HG03045 (cell line): ENCODE data around the gene NOS1.
"Not testable (repeated sequence)": the region's sequence is repeated elsewhere in the genome, so short reads cannot be mapped to it uniquely, and the experiment has no call there.

Source experiments
- ATAC-seq: cut with Tn5 transposase; IDR thresholded peaks from one replicate; pipeline ENCODE4 v1.9.1; 2021; ENCODE audit warnings: mild to moderate bottlenecking, moderate library complexity; ENCODE audit not compliant: unreplicated experiment

NOS1 gene

DNA sequence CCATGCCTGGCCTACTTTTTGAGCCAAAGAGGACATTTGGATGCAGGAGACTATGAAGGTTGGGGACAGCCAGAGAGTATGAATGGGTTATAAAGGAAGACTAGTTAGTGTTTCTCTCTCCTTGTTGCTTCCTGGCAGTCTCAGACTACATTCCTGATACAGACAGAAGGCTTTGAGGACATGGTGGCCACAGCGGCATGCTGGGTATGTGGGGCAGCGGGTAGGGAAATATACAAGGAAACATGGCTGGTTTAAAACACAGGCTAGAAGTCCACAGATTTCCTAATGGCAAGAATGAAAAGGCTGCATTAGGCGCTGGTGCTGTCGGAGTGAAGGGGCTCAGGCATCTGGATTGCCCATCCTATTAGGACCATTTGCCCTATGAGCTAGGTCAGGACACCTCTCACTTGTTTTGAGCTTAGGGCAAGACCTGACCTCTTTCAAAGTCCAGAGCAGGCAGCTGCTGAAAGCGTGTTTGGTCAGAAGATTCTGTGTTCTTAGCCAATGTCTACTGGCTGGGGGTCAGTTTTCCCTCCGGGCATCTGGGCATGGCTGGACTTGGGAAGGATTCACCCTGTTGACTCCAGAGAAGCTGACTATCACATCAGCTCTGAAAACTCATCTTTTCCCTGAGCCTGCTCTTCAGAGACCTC lies 151.0 kb downstream of the NOS1 start:
- no peak for ATAC-seq

DNA sequence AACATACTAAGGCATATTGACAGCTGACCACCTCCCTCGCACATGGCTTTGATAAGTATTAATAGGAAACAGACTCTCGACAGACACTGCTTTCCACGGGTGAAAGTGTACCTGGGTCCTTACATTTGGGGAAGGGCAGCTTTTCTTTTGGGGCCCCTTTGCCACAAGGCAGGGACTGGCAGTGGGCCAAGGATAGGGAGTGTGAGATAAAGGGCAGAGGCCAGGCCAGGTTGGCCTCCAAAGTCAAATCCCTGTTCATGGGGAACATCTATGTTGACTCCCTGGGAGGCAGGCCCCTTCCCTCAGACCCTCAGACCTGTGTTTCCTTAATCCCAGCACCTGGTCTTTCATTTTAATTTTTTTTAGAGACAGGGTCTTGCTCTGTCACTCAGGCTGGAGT lies 151.8 kb downstream of the NOS1 start:
- no peak for ATAC-seq

DNA sequence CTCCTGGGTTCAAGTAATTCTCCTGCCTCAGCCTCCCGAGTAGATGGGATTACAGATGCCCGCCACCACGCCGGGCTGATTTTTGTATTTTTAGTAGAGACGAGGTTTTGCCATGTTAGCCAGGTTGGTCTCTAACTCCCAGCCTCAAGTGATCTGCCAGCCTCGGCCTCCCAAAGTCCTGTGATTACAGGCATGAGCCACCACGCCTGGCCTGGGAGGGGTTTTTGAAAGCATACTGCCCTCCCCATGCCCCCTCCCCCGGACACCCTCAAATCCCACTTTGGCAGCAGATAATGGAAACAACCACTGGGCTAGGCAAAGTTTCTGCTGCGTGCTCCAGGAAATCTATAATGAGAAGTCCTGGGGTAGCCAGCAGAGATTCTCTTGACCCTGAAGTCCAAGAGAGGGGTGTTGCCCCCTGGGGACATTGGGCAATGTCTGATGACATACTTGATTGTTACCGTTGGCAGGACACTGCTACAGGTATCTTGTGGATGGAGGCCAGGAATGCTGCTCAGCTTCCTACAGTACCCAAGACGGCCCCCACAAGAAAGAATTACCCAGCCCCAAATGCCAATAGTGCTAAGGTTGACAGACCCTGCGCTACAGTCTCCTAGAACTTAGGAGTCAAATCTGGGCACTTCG lies 152.5 kb downstream of the NOS1 start:
- ATAC-seq = no peak

DNA sequence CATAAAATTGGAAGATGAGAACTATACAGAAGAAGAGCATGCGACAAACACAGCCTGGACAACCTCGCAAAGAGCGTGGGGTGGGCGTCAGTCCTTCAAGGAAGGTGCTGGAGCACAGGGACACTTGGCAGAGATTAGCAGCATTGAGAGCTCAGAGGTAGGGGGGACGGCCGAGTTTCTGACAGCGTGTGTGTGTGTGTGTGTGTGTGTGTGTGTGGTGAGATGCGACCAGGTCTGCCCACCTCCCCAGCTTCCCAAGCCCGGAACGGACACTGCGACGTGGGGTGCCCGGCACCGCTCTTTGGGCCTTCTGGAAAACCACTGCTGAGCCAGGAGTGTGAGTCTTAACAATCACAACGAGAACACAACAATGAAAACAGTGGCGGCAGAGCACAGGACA lies 153.2 kb downstream of the NOS1 start:
- no peak for ATAC-seq

DNA sequence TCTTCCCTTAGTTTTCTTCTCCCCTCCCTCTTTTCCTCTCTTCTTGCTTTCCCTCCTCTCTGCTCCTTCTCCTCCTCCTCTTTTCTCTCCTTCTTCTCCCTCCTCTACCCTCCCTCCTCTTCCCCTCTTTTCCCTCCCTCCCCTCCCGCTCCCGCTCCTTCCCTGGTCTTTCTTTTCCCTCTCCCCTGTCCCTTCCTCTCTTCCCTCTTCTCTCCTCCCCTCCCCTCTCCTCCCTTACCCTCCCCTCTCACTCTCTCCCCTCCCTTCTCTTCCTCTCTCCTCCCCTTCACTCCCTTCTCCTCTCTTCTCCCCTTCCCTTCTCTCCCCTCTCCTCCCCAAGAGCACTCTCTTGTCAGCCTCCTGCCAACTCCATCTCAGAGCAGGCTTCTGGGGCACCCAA lies 153.8 kb downstream of the NOS1 start:
- ATAC-seq = no peak

DNA sequence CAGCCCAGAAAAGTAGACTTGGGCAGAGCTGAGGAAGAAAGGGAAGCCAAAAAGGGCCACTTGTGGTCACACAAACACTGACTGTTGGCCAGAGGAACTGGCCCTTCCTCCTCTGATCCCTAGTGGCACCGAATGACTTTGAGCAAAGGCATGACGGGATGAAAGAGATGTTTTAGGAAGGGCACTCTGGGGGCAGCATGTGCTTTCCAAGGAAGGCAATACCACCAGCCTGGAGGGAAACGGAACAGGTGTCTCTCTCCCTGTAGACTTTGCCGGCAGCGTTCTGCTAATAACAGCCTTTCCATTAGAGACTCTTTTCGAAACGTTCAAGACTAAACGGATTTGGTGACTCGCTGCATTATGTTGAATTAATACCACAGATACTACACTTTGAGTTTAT lies 158.9 kb downstream of the NOS1 start:
- ATAC-seq = no peak

DNA sequence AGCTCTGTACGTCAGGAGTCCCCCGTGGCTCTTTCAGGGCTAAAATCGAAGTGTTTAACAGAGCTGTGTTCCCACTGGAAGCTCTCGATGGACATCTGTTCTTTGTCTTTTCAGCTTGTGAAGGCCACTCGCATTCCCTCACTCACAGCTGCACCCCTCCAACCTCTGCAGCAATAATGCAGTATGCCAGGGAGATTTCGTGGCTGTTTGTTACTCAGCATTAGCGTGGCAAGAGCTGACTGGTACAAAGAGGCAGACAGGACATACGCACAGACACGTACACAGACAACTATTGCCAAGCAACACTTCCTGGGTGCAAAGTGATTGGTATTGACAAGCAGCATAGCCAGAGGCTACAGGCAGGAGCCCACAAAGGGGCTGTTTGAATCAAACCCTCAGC lies 159.4 kb downstream of the NOS1 start:
- ATAC-seq = no peak

DNA sequence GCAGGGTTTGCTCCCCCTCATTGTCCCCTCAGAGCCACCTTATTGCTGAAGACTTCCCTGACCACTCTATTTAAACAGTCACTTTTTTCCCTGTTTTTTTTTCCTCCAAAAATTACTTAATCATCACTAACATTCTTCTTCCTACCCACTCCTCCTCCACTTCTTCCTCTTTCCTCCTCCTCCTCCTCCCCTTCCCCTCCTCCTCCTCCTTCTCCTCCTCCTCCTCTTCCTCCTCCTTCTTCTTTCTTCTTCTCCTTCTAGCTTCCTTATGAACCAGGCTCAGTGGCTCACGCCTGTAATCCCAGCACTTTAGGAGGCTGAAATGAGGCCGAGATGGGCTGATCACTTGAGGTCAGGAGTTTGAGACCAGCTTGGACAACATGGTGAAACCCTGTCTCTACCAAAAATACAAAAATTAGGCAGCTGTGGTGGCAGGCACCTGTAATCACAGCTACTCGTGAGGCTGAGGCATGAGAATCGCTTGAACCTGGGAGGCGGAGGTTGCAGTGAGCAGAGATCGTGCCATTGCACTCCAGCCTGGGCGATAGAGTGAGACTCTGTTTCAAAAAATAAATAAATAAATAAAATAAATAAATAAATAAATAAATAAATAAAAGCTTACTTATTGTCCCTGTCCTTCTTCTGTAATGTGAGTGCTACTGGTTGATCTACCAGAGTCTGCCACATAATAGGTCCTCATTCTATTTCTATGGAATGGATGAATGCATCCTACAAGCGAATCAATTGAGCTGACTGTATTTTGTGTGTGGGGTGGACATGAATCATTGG lies 161.3 kb downstream of the NOS1 start:
- not testable (repeated sequence) for ATAC-seq

GRCh38 chr12:117196334-117196733 lies 165.1 kb downstream of the NOS1 start:
- not testable (repeated sequence) for ATAC-seq

DNA sequence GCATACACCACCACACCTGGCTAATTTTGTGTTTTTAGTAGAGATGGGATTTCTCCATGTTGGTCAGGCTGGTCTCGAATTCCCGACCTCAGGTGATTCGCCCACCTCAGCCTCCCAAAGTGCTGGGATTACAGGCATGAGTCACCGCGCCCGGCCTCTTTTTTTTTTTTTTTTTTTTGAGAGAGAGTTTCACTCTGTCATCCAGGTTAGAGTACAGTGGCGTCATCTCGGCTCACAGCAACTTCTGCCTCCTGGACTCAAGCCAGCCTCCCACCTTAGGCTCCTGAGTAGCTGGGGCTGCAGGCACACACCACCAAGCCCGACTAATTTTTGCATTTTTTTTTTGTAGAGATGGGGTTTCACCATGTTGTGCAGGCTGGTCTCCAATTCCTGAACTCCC lies 166.4 kb downstream of the NOS1 start:
- not testable (repeated sequence) for ATAC-seq

GRCh38 chr12:117193903-117194302 lies 167.5 kb downstream of the NOS1 start:
- ATAC-seq = no peak

- ATAC-seq = not testable (repeated sequence)
Measured at GRCh38 chr12:117192581-117192980, 168.8 kb downstream of the NOS1 start.

DNA sequence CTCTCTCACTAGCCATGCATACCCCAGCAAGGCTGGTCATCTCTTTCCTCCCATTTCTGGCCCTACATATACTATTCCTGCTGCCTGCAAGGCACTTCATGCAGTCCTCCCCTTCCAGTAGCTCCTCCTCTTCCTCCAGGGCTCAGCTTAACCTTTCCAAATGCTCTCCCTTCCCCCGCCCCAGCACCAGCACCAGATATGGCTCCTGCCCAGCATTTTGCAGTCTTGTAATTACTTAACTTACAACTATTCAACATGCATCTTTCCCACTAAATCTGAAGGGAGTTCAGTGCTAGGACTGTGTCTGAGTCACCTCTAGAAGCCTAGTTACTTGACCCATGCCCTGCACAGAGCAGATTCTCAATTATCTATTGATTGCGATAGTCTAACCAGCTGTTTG lies 169.4 kb downstream of the NOS1 start:
- ATAC-seq = no peak

DNA sequence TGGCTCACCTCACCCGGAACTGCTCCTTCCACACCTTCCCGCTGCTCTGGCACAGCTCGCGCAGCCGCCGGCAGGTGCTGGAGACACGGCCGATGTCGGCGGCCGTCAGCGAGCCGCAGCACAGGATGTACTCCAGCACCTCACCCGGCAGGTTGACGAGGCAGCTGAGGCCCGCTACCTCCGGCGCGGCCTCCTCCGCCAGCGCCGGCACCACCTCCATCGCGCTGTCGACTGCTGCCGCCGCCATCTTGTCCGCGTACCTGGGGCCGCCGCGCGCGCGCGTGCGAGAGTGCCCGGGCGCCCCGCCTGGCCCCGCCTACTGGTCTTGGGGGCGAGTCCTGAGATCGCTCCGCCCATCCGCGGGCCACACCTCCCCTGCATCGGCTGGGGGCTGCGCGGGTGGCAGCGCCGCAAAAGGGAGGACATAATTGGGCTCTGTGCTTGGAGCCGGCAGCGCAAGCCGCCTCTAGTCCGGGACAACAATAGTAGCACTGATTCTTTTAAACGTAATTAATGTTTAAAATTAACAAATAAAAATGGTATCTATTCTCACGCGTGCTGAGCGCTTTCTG lies 171.1 kb downstream of the NOS1 start, which contains the start of gene FBXO21:
Gene FBXO21, minus strand, starts transcription at position 261 of the 572 bp plus-strand sequence. Its CDS starts 14 bp downstream, at position 247.
- ATAC-seq = peak; percentile 93

- ATAC-seq = peak; percentile 36
Measured at GRCh38 chr12:117189725-117190209, 171.7 kb downstream of the NOS1 start.

DNA sequence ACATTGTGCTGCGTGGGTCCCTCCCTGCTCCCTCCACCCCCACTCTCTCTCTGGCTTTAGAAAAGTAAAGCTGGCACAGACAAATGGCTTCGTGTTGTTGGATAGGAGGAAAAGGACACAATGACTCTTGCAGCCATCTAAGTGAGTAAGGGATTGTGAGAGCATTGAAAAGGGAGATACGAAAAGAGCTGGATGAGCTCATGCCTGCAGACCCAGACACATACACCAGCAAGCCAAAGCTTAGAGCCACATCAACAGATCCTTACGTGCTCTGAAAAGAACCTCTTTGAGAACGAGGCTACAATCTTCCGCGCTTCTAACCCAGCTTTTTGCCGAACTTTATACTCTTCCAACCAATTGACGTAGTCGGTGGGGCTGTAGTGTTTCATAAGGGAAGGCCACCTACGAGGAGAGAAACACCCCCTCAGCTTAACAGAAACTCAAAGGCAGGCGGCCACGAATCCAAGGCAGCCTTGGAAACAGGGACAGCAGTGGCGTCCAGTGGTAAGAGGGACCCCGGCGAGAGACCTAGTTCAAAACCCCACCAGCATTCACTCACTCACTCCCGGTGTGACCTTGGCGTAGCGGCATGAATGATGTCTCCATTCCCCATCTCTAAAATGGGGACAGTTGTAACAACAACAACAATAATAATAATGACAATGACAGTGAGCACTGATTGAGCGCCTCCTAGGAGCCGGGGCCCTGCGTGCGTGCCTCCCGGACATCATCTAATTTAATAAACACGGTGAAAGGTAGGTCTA lies 172.3 kb downstream of the NOS1 start:
- no peak for ATAC-seq

GRCh38 chr12:117188121-117188665 lies 173.2 kb downstream of the NOS1 start:
- no peak for ATAC-seq

DNA sequence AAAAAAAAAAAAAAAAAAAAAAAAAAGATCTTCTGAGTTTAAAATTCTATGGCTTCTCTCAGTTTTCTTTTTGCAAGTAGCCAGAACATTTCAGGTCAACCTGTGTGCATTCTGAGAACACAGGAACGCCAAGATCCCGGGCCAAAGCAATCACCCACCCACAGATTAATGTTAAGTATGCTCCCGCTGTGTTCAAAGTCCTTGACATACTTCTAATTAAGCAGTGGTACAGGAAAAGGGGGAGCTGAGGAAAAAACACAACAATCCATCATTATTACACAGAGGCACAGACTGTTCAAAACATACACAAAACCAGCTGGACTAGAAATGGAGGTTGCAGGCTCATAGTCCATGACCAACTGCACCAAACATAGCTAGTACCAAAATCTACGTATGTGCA lies 174.0 kb downstream of the NOS1 start:
- no peak for ATAC-seq

DNA sequence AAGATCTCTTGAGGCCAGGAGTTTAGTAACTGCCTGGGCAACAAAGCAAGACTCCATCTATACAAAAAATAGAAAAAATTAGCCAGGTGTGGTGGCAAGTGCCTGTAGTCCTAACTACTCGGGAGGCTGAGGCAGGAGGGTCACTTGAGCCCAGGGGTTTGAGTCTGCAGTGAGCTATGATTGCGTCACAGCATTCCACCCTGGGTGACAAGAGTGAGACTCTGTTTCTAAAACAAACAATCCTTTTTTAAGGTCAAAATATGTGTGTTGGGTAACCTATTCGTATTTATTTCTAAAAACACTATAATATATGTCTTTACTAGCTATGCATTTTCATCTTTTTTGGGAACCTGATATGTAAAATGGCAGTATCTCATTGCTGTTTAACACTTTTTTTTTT lies 178.6 kb downstream of the NOS1 start:
- ATAC-seq = no peak

DNA sequence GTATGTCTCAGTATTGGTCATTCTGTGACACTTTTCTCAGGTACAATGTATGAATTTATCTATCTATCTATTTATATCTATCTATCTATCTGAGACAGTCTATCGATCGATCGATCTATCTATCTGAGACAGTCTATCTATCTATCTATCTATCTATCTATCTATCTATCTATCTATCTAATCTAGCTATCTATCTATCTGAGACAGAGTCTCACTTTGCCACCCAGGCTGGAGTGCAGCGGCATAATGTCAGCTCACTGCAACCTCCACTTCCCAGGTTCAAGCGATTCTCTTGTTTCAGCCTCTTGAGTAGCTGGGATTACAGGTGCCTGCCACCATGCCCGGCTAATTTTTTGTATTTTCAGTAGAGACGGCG lies 180.0 kb downstream of the NOS1 start:
- ATAC-seq = not testable (repeated sequence)
